Lung microvascular endothelial cell (primary cell): ENCODE results near the gene ADAMTS19. TPM values are rescaled to one million over a fixed set of nuclear protein-coding genes. Genes with fewer than 3 reads are reported as not detected.
A peak's percentile ranks its signal among the peaks of the same experiment; 100 is the strongest.
"Not testable (repeated sequence)": the region's sequence is repeated elsewhere in the genome, so short reads cannot be mapped to it uniquely, and the experiment has no call there.

Experiments
- DNase-seq, 2 donors: peaks; one replicate each; pipeline versions ENCODE4 v3.0.0 to v3.0.0-alpha.2; 2010; ENCODE audit warnings: low read depth in 2 of 2
- total RNA-seq: library from RNA; depleted of rRNA; stranded (reverse); fragments of >200 nt; gene quantifications from 2 replicates; pipeline ENCODE4 v1.2.1, GENCODE V29; 2014

ADAMTS19 gene
- total RNA-seq, 1 donor from 2014 or later: not detected

DNA sequence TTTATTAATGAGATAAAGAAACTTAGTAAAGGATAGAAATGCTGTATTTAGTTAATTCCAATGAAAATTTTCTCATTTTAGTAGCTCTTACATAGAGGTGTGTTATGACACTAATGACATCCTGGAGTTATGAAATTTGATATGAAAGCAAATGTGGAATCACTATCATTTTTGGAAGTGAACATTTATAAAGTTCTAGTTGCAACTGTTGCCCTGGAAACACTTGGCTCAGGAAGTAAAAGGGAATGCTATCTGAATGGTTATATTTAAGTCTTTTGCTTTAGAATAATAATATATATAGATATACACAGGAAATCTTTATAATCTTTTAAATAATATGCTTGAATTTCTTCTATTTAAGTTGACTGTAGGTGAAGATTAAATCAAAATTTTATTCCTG is 16.7 kb downstream of the ADAMTS19 start:
- no peak for DNase-seq

DNA sequence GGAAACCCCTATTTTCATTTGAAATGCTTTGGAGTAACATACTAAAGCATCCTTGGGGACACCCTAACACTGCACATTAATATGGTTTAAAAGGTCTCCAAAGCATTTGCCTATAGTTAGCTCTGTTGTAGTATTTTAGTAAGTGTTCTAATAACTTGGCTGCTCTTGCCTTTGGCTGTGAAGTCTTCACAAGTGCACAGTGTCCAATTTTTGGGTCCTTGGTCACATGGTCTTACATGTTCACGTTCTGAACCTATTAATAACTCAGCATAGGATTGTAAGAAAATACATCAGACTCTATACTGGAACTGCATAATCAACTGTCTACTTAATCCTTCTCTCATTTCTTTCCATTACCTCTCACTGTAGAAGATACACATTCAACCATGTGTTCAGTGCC is 17.4 kb downstream of the ADAMTS19 start:
- no peak for DNase-seq

DNA sequence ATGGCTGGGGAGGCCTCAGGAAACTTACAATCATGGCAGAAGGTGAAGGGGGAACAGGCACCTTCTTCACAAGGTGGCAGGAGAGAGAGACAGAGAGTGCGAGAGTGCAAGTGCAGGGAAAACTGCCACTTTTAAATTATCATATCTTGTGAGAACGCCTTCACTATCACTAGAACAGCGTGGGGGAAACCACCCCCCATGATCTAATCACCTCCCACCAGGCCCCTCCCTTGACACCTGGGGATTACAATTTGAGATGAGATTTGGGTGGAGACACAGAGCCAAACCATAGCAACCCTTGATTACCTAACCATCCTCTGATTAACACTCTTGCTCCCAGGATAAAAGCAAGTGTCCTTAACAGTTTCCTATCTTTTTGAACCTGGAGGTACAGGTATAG is 21.1 kb downstream of the ADAMTS19 start:
- DNase-seq: no peak

DNA sequence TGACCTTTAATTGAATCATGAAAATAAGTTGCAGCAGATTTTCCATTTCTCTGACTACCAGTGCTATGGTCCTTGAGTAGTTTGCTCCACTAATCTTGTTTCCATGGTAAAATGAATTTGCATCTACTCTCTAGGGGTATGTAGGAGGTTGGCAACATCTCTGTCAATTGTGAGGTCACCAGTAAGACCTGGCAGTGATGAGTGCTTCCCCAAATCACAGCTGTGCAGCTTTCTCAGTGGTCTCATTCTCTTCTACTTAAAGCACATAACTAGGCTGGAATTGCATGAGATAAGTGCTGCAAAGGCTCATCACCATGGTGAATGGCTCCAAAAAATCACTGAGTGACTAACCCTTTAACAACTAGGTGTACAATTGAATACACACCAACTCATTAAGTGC is 36.3 kb downstream of the ADAMTS19 start:
- DNase-seq: no peak

DNA sequence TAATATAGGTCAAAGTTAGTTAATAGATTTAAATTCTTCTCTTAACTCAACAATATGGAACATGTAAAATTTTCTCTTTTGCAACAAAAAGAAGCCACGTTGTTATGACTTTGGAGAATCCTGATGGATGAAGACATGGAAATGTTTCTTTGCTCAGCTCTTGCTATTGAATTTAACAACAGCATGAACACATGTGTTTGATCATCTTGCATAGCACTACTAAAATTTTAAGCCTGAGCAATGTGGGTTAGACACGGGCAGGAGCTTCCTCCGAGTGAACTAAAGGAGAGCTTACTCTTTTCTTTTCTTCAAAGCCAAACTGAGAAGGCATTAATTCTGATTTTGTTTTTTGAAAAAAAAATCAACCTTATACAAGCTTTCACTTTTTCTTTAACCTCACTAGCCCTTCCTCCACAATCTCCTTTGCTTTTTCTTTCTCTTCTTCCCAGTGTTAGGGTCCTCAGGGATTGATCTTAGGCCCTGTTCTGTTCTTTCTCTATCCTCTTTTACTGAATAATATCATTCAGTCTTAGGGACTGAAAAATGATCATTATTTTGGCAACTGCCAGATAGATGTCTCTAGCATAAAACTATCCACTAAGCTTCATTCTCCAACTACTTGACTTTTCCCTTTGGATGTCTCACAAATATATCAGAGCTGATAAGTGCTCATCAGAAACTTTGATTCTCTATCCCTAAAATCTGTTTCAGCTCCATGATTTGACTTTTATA is 36.9 kb downstream of the ADAMTS19 start:
- DNase-seq: no peak

DNA sequence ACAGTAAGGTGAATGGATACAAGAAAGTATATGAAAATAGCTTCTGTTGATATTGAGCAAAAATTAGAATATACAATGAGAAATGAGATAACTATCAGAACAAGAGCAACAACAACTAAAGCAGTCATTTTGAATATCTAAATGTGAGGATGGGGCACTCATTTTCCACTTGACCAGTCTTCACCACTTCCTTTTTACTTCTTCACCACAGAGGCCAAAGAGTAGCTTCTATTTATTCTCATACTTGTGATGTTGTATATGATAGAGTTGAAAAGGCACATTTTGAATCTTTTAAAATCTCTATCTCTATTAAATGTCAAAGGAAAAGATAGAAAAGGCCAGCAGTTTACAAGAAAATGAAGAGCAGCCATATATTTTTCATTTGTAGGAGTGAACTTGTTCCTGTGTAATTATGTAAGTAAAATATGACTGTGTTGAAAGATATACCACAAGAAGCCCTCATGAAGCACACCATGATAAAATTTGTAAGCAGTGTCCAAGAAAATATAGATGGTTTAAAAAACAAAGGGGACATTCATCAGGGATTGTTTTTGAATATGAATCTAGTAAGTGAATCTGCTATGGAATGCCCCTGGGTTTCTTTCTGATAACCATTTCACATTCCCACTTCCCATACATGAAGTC is 39.2 kb downstream of the ADAMTS19 start:
- DNase-seq: no peak

DNA sequence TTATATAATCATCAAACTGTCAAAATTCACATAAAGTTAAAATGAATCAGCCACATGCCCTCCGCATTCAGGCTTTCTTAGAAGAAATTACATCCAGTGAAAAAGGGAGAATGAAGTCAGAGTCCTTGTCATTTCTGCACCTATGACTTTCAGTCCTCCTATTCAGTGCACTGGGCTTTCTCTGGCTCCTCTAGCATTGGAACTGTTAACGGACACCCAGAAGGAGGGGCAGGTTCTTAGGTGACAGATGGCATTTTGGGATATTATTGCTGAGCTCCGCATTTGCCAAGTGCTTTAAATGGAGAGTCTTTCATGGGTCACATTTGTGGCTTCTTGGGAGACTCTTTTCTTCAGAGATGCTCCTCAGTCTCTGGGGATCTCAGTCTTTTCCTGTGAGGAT is 40.0 kb downstream of the ADAMTS19 start:
- DNase-seq: no peak

DNA sequence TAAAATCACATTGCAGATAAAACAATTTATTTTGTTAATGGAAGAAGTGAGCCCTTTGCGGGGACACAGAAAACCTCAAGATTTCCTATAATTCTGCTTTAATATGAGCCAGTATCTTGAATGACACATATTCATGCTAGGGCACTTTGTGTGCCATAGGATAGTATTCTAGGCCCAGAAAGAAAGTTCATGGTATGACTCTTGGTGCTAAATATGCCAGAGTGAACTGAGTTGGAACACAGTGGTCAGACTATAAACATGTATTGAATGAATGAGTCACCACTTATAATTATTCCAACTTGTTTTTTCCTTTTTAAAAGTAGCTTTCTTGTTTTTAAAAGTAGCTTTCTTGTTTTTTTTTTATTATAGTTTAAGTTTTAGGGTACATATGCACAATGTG is 46.0 kb downstream of the ADAMTS19 start:
- no peak for DNase-seq

DNA sequence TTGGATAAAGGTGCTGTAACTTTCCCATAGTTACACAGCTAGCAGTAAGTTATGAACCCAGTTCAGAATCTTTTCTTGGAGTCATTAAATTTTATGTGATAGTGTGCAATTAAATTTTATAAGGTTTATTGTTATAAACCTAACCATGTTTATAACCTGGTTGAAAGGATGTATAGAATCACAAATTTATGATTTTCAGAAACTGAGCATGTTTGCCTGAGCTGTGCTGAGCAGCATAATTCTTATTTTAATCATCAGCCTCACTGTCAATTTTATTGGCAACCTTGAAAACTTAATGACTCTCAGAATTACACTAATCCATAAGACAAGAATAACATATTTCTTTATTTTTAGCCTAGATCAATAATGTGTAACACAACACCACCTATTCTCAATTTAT is 46.9 kb downstream of the ADAMTS19 start:
- no peak for DNase-seq

DNA sequence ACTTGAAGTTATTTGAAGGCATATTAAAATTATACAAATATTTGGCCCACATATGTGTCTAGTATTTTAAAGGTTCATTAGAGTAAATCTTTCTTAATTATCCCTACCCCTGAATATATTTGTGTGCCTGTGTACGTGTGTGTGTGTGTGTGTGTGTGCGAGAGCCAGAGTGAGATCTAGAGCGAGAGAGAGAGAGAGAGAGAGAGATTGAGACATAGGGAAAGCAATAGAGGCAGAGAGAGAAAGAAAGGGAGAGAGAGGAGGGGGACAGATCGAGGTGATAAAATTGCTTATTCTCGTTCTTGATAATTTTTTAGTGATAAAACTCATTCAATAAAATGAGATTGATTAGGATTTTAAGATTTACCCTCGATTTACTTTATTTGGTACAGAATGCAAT is 47.4 kb downstream of the ADAMTS19 start:
- DNase-seq: no peak

DNA sequence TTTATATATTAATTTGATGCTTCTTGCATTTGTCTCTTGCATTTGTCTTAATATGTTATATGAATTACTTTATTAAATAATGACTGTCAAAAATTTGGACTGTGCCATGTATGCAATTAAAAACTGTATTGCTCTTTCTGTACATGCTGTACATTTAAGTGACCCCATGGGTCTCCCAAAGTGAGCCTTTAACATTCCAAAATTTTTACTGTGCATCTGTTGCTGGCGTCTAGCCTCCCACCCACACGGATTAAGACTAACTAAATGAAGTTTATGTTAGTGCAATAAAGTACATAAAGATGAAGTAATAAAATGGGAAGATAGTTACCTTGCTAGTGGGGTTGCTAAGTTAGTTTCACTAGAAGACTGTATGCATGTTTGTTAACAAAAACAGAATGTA is 48.5 kb downstream of the ADAMTS19 start:
- DNase-seq: no peak

DNA sequence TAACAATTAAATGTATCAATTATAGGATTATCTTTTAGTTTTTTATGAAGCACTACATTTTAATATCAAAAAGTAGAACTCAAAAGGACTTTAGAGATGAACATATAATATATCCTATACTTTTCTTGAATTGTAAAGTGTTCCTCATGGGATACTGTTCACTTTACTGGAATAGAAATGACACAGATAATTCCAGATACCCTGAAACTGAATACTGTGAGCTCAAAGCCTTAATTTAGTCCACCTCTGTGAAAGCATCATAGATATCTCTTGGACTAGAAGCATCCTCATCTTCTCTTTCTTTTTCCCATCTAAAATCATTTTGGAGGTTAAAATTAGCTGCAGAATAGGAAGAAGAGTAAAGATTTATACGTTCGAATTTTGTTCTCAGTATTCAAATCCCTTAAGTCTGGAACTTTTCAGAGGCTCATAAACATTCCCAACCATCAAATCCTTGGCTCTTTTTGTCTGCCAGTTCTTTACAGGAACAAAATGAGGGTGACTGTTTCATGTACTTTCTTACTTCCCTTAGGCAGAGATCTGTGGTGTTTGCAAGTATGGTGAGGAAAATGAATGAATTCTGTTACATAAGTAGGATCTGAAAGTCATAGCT is 49.4 kb downstream of the ADAMTS19 start:
- no peak for DNase-seq

DNA sequence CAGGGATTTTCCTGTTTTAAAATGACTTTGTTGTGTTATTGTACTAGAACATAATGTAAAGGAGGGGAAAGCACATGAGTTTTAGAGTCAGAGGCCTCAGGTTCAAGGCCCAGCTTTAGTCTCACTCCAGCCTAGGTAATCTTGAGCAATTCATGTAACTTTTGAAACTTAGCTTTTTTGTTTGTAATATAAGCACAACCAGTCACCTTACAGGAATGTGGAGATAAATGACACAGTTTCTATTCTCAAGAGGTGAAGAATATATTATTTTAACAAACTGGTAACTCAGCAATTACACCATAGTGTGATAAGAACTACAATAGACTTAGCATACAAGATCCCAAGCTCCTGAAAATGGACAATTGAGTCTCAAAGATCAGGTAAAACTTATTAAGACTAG is 51.2 kb downstream of the ADAMTS19 start:
- no peak for DNase-seq

DNA sequence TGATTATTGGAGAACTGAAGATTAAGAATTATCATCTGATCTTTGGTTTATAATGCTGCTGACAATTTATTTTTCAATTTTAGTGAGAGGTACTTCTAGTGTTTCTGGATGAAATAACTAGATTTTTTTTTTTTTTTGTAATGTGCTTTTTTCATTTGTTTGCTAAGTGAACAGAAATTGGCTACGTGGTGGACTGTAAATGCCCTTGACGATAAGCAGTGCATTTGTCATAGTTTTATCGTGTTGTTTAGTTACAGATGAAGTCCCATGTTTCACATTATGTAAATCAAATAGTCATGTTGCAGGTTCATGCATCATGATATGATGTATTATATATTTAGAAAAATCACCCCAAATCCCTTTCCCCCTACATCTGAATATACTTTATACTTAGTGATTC is 81.0 kb downstream of the ADAMTS19 start:
- DNase-seq: no peak

DNA sequence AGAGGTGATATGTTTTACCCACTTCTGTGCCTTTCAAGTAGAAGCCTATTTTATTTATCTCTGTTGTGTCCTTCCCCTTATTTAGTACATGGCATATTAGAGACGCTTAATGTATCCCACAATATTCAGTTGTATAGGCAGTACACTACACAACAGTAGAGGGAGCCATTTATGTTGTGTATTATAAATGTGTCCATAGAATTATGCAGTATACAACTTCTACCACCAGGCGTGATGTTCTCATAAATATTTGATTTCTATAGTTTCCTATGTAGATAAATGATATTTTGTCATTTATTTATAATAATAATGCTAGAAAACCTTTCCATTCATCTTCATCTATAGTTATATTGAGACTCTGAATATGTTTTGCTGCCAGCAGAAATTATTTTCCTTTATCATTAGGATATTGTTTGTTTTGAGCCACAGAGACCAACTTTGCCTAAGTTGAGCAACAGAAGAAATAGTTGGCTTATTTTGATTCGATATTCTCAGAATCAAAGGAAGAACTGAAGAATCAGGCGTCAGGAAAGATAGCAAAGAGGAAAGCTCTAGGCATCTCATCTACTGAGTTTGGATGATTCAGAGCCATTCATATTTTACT is 81.7 kb downstream of the ADAMTS19 start:
- peak in 1 of 2 donors; percentile 4 for DNase-seq

DNA sequence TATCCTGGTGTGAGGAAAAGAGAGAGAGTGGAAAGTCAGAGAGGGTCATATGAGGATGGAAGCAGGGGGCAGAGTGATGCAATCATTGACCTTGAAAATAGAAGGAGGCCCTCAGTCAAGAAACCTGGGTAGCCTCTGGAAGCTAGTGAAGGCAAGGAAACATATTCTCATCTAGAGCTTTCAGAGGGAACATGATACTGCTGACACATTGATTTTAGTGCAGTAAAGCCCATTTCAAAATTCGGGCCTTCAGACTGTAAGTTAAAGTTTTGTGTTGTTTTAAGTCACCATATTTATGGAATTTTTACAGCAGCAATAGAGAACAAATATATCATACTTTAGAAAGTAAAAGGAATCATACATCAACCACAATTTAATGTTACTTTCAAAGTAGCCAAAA is 87.0 kb downstream of the ADAMTS19 start:
- no peak for DNase-seq

DNA sequence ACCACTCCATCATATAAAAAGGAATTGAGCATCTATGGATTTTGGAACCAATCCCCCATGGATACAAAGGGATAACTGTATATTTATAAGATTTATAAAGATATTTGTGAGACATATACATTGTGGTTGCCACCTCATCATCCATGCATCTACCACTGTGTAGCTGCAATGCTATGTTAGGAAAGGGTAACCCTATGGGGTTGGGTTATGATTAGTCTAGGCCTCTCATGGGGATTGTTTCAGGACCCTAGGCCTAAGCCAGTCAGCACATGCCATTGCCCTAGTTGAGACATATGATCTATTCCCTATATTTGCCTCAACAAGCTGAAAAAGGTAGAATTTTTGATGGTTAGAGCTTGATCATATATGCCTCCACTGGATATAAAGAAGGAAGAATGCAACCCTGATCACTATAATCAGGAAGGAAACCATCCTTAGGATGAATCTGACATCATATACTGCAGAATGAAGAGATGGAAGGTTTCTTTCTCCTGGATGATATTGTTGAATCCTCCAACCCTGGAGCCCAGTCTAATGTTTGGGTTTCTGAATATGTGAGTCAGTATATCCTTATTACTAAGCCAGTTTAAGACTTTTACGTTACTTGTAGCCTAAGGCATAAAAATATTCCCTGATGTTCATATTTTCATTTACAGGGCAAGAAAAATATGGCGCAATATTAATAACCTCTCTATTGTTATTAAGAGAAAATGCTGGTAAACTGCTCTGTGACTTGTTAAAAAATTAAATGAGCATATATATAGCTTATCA is 94.2 kb downstream of the ADAMTS19 start:
- DNase-seq: no peak

DNA sequence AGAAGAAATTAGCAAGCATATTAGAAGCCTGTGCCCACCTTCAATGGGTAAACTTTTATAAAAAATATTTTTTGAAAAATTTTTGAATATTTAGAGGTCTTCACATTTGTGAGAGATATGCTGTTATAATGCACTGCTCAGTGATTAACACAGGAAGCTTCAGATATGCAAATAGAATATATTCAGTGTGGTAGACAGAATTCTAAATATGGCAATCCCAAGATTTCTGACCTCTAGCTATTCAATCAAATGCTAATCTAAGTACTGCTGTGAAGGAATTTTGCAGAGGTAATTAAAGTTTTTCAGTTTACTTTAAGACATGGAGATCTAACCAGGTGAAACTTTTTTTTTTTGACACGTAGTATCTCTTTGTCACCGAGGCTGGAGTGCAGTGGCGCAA is 103.5 kb downstream of the ADAMTS19 start:
- no peak for DNase-seq

DNA sequence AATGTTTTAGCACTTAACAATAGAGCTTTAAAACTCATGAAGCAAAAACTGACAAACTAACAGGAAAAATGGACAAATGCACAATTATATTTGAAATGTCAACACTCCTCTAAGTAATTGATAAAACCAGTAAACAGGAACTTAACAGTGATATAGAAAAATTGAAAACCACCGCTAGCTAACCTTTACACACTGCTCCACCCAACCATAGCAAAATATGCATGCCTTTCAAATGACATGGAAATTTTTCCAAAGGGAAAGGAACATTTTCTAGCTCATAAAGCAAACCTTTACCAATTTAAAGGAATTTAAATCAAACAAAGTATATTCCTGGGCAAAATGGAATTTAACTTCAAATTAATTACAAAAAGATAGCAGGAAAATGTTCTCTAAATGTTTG is 109.2 kb downstream of the ADAMTS19 start:
- DNase-seq: no peak

DNA sequence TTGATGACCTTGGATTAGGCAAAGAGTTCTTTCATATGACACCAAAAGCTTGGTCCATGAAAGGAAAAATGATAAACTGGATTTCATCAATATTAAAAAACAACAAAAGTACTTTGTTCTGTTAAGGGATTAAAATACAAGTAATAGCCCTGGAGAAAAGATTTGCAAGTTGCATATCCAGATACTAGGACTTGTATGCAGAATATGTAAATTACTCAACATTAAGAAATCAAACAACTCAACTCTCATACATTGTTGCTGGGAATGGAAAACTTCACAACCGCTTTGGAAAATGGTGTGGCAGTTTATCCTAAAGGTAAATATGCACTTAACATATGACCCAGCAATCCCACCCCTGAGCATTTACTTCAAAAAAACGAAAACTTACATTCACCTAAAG is 112.0 kb downstream of the ADAMTS19 start:
- no peak for DNase-seq

DNA sequence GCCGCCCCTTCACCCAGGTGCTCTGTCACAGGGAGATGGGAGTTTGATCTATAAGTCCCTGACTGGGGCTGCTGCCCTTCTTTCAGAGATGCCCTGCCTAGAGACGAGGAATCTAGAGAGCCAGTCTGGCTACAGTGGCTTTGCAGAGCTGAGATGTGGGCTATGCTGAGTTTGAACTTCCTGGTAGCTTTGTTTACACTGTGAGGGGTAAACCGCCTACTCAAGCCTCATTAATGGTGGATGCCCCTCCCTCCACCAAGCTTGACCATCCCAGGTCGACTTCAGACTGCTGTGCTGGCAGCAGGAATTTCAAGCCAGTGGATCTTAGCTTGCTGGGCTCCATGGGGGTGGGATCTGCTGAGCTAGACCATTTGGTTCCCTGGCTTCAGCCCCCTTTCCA is 124.4 kb downstream of the ADAMTS19 start:
- DNase-seq: not testable (repeated sequence)
